GM10266 (cell line): Measurements from ENCODE around the gene SPRYD3.

Experiments used
- DNase-seq: peaks from one replicate; pipeline ENCODE4 v3.0.0; 2012; ENCODE audit errors: extremely low spot score
- CTCF ChIP-seq: IDR thresholded peaks from 2 replicates; pipeline ENCODE4 v1.5.1; 2012; ENCODE audit warnings: mild to moderate bottlenecking, low read depth; ENCODE audit not compliant: control insufficient read depth, insufficient read depth; ENCODE audit errors: missing control alignments

The SPRYD3 gene

GRCh38 chr12:53073881-53074280, 5.3 kb downstream of the SPRYD3 start:
- no peak for DNase-seq
- no peak for TF ChIP-seq CTCF

GRCh38 chr12:53071591-53072551, 7.3 kb downstream of the SPRYD3 start:
- TF ChIP-seq CTCF: no peak
- no peak for DNase-seq

GRCh38 chr12:53070877-53071492, 8.2 kb downstream of the SPRYD3 start:
- DNase-seq: no peak
- no peak for TF ChIP-seq CTCF

- no peak for DNase-seq
- TF ChIP-seq CTCF: no peak
Measured at GRCh38 chr12:53069621-53070410, 9.4 kb downstream of the SPRYD3 start.

- no peak for TF ChIP-seq CTCF
- DNase-seq: no peak
Measured at GRCh38 chr12:53068811-53069585, 10.2 kb downstream of the SPRYD3 start.

- no peak for DNase-seq
- TF ChIP-seq CTCF: no peak
Measured at GRCh38 chr12:53067993-53068770, 11.0 kb downstream of the SPRYD3 start.
